LNCaP clone FGC (cell line): ENCODE results near the gene TCF23.

Source experiments
- DNase-seq: peaks from one replicate; pipeline ENCODE4 v3.0.0-alpha.2; 2011; ENCODE audit warnings: low read depth
- H3K4me3 ChIP-seq: 2 replicates; pipeline ENCODE4 v1.5.1; 2011; ENCODE audit warnings: mild to moderate bottlenecking, low read depth, low read length, control low read depth
- TF ChIP-seq, protein P1 (sequence below): IDR thresholded peaks from 2 replicates; pipeline ENCODE4 v1.5.1; 2012; ENCODE audit warnings: mild to moderate bottlenecking; ENCODE audit not compliant: control insufficient read depth, insufficient read depth; ENCODE audit errors: extremely low read depth

Gene TCF23

DNA sequence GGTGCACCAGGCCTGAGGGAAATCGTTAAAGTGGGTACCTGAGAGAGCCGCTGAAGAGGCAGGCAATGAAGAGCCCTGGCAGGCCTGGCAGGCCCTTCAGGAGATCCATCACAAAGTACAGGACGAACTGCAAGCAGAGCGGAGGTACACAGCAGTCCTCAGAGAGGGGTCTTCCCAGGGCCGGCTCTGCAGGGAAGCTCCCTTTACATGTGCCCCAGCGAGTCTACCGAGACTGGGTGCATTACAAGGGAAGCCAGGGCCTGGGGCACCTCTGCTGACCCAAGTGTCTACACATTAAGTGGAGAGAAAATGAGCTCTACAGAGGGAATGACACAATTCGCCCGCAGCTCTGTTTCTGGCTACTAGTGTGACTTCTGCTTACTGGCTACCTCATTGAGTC, 54.9 kb downstream of the TCF23 start:
- no peak for DNase-seq
- H3K4me3 ChIP-seq = no peak overlapping the region
- TF ChIP-seq, protein P1, sequence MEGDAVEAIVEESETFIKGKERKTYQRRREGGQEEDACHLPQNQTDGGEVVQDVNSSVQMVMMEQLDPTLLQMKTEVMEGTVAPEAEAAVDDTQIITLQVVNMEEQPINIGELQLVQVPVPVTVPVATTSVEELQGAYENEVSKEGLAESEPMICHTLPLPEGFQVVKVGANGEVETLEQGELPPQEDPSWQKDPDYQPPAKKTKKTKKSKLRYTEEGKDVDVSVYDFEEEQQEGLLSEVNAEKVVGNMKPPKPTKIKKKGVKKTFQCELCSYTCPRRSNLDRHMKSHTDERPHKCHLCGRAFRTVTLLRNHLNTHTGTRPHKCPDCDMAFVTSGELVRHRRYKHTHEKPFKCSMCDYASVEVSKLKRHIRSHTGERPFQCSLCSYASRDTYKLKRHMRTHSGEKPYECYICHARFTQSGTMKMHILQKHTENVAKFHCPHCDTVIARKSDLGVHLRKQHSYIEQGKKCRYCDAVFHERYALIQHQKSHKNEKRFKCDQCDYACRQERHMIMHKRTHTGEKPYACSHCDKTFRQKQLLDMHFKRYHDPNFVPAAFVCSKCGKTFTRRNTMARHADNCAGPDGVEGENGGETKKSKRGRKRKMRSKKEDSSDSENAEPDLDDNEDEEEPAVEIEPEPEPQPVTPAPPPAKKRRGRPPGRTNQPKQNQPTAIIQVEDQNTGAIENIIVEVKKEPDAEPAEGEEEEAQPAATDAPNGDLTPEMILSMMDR = no peak

DNA sequence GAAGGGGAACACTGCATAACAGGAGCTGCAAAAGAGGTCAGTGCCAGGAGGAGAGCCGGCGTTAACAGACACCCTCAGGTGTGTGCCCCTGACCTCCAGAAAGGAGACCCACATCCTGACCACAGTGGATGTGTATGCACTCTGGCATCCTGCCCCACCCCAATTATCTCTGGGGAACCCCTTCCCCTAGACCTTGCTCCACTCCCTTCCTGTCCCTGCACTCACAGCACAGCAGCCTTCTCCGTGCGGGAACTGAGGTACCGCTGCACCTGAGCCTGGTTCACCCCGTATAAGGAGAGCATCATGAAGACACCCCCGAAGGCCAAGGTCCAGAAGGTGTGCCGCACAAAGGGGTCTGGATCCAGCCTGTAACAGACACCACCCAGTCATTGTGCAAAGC, 55.8 kb downstream of the TCF23 start:
- no peak overlapping the region for H3K4me3 ChIP-seq
- no peak for DNase-seq
- TF ChIP-seq, protein P1 = no peak

DNA sequence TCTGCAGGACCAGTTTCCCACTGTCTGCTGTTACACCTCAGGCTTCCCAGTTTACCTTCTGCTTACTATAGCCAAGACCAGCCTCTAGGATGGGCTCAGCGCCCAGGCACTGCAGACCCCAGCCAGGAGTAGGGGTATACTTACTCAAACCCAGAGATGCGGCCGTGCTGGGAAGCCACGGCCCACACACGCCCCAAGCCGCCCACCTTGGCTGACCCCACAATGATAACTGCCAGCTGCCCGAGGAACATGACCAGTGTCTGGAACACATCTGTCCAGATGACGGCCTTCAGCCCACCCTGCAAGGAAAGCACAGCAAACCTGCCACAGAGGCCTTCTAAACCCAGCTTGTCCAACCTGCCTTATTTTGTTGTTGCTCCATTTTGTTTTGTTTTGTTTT, 56.4 kb downstream of the TCF23 start:
- TF ChIP-seq, protein P1 = no peak
- no peak overlapping the region for H3K4me3 ChIP-seq
- DNase-seq = no peak

DNA sequence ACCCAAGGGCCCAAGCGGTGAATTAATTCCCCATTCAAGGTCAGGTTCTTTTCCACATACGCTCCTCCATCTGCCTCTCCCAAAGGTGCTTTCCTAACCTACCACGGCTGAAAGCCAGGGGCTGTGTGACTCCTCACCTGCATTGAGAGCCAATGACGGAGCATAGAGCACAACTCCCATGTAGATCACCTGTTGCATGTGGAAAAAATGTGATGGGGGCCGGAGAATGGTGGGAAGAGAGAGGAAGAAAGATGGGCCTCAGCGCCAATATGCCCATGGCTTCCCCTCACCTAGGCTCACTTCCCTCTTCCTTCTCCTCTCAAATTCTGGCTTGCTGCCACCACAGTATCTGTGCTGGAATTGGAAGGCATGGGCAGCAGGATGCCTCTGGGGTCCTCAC, 57.5 kb downstream of the TCF23 start:
- TF ChIP-seq, protein P1 = no peak
- DNase-seq = no peak
- H3K4me3 ChIP-seq = no peak overlapping the region
